ENCODE measurements around the gene ACOX3. TPM values are rescaled to one million over a fixed set of nuclear protein-coding genes. Genes with fewer than 3 reads are reported as not detected.

The ACOX3 gene
- total and polyA plus RNA-seq, 9 of the 15 experiments (the other 6 are each of a cell fraction or from before 2014, with no cell fraction given) = 0.68 to 7.3 (median 3.7) TPM

- TF ChIP-seq CTBP1 (IDR thresholded peaks at IDR 0.05; ENCODE audit: borderline replicate concordance) (peak; percentile 20; the same call in 1 of the 2 replicates), RCOR1 (IDR thresholded peaks at IDR 0.05; ENCODE audit: borderline replicate concordance in 1 of 2, low read depth in 2 of 2, low read length in 2 of 2) (peak in 1 of 2 experiments; percentile 49; a peak in 1 of 4 replicates), GABPA (tag; conservative IDR thresholded peaks at IDR 0.05; ENCODE audit: low read depth) (no peak), RAD21 (CRISPR knock-in tag; conservative IDR thresholded peaks at IDR 0.05 in 1 of 2, IDR thresholded peaks at IDR 0.05 in 1 of 2) (peak; percentile 96), CTCF (IDR thresholded peaks at IDR 0.05 in 2 of 3, conservative IDR thresholded peaks at IDR 0.05 in 1 of 3; ENCODE audit: insufficient read depth in 2 of 3, low read depth in 1 of 3, low read length in 3 of 3) (peak; percentile 86 to 97 (median 92)), CC2D1A (IDR thresholded peaks at IDR 0.05) (peak; percentile 39; the same call in 1 of the 2 replicates), ZBTB33 (CRISPR knock-in tag; IDR thresholded peaks at IDR 0.05) (0 out of 2 replicates have a peak, but pooled peaks have one; percentile 7), KLF16 (IDR thresholded peaks at IDR 0.05) (0 out of 2 replicates have a peak, but pooled peaks have one; percentile 15), SNAPC5 (CRISPR knock-in tag; IDR thresholded peaks at IDR 0.05) (no peak), JUN (IDR thresholded peaks at IDR 0.05; ENCODE audit: borderline replicate concordance, low read depth, low read length) (no peak), JUN (CRISPR knock-in tag; IDR thresholded peaks at IDR 0.05; ENCODE audit: borderline replicate concordance) (no peak), CTCFL (IDR thresholded peaks at IDR 0.05; ENCODE audit: borderline replicate concordance, insufficient read depth, low read depth, low read length, poor library complexity, severe bottlenecking) (peak; percentile 33), MAZ (CRISPR knock-in tag; conservative IDR thresholded peaks at IDR 0.05 in 1 of 2, IDR thresholded peaks at IDR 0.05 in 1 of 2) (peak in 1 of 2 experiments; percentile 43; a peak in 1 of 4 replicates), C11orf30 (IDR thresholded peaks at IDR 0.05; ENCODE audit: low read depth) (peak; percentile 30), SMC3 (conservative IDR thresholded peaks at IDR 0.05; ENCODE audit: insufficient read depth, low read depth, low read length) (peak; percentile 96), MXI1 (IDR thresholded peaks at IDR 0.05; ENCODE audit: low read depth, low read length) (no peak), E2F1 (CRISPR knock-in tag; IDR thresholded peaks at IDR 0.05) (no peak), JUND (IDR thresholded peaks at IDR 0.05; ENCODE audit: borderline replicate concordance, low read depth, low read length) (peak; percentile 18; the same call in 1 of the 2 replicates), JUND (tag; IDR thresholded peaks at IDR 0.05; ENCODE audit: borderline replicate concordance, low read depth, low read length) (no peak)
Observed at GRCh38 chr4:8403173-8403753, 37.3 kb downstream of the ACOX3 start (continued).

All from K562 (cell line).